Adrenal gland (tissue), 5 donors: ENCODE data around the gene MPP2.

Experiments used
- POLR2A ChIP-seq, 2 donors: fragments of 450-650 bp; IDR thresholded peaks; one replicate each; pipeline ENCODE4 v1.6.1; 2017; ENCODE audit warnings: antibody characterized with exemption in 2 of 2, mild to moderate bottlenecking in 2 of 2, moderate library complexity in 1 of 2
- TF ChIP-seq, protein P1 (sequence below), 6 experiments: fragments of 450-650 bp in 4 of 6; fragments of 200-600 bp in 2 of 6; sonication (generic) in 1 of 6; IDR thresholded peaks; 1 replicate in 5 of 6; 2 replicates in 1 of 6; pipeline versions ENCODE4 v1.5.1 to v1.8.0; 2016 to 2021; ENCODE audit warnings: antibody characterized with exemption in 6 of 6, mild to moderate bottlenecking in 2 of 6, moderate library complexity in 1 of 6
- donor health status: DM: no; HTN: no; CAD: no.

DNA sequence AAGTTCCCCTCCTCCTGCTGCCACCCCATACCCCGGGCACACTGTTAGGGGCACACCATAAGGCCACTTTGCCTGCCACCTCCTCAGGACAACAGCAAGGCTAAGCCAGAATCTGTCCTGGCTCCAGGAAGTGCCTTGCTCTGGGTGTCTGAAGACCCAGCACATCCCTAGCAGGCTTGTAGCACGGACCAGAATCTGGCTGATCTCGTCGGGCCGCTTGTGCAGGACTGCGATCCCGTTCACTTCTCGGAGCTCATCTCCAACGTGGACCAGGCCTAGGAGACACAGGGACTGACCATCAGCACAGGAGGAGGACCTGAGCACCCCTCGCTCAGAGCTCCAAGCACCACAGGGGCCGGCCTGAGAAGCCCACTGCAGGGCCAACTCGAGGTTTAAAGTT, 81.8 kb downstream of the MPP2 start:
- TF ChIP-seq, protein P1, sequence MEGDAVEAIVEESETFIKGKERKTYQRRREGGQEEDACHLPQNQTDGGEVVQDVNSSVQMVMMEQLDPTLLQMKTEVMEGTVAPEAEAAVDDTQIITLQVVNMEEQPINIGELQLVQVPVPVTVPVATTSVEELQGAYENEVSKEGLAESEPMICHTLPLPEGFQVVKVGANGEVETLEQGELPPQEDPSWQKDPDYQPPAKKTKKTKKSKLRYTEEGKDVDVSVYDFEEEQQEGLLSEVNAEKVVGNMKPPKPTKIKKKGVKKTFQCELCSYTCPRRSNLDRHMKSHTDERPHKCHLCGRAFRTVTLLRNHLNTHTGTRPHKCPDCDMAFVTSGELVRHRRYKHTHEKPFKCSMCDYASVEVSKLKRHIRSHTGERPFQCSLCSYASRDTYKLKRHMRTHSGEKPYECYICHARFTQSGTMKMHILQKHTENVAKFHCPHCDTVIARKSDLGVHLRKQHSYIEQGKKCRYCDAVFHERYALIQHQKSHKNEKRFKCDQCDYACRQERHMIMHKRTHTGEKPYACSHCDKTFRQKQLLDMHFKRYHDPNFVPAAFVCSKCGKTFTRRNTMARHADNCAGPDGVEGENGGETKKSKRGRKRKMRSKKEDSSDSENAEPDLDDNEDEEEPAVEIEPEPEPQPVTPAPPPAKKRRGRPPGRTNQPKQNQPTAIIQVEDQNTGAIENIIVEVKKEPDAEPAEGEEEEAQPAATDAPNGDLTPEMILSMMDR (IDR thresholded peaks at IDR 0.05) = no peak
- TF ChIP-seq POLR2A (IDR thresholded peaks at IDR 0.05) = no peak
